HG03060 (cell line): Measurements from ENCODE around the gene DHX34.
"Not testable (repeated sequence)": the region's sequence is repeated elsewhere in the genome, so short reads cannot be mapped to it uniquely, and the experiment has no call there.

ENCODE experiments used
- ATAC-seq: cut with Tn5 transposase; IDR thresholded peaks from one replicate; pipeline ENCODE4 v1.9.1; 2021; ENCODE audit warnings: low read depth, moderate number of reproducible peaks; ENCODE audit not compliant: unreplicated experiment

DHX34 gene

DNA sequence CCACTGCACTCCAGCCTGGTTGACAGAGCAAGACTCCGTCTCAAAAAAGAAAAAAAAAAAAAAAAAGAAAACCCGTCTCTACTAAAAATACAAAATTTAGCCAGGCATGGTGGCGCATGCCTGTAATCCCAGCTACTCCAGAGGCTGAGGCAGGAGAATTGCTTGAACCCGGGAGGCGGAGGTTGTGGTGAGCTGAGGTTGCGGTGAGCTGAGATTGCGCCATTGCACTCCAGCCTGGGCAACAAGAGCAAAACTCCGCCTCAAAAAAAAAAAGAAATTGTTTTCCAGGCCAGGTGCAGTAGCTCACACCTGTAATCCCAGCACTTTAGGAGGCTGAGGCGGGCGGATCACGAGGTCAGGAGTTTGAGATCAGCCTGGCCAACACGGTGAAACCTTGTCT is 37.5 kb downstream of the DHX34 start:
- not testable (repeated sequence) for ATAC-seq

DNA sequence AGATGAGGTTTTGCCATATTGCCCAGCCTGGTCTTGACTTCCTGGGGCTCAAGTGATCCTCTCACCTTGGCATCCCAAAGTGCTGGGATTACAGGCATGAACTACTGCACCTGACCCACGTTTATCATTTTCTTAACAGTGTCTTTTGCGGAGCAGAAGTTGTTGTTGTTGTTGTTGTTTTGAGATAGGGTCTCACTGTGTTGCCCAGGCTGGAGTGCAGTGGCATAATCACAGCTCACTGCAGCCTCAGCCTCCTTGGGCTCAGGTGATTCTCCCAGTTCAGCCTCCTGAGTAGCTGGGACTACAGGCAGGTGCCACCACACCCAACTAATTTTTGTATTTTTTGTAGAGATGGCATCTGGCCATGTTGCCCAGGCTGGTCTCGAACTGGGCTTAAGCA is 38.5 kb downstream of the DHX34 start:
- not testable (repeated sequence) for ATAC-seq

DNA sequence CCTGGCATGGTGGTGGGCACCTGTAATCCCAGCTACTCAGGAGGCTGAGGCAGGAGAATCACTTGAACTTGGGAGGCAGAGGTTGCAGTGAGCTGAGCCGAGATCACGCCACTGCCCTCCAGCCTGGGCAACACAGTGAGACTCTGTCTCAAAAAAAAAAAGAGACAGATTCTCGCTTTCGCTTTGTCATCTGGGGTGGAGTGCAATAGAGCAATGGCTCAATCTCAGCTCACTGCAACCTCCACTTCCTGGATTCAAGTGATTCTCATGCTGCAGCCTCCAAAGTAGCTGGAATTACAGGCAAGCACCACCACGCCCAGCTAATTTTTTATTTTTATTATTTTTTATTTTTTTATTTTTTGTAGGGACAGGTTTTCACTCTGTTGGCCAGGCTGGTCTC is 39.6 kb downstream of the DHX34 start:
- not testable (repeated sequence) for ATAC-seq

DNA sequence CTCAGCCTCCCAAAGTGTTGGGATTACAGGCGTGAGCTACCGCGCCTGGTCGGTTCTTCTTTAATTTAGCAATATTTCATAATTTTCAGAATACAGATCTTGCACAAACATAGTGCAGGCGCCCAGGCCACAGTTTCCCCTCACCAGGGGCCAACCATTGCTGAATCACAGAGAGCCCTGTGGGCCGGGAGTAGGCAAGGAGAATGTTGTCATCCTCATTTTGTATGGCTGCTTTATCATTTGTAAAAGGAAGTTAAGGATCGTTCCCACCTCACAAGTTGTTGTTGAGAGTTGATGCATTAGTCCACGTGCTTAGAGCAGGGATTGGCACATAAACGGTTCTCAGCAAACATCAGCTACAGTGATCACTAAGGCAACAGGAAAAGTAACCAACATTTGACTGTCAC is 40.0 kb downstream of the DHX34 start:
- ATAC-seq = no peak

DNA sequence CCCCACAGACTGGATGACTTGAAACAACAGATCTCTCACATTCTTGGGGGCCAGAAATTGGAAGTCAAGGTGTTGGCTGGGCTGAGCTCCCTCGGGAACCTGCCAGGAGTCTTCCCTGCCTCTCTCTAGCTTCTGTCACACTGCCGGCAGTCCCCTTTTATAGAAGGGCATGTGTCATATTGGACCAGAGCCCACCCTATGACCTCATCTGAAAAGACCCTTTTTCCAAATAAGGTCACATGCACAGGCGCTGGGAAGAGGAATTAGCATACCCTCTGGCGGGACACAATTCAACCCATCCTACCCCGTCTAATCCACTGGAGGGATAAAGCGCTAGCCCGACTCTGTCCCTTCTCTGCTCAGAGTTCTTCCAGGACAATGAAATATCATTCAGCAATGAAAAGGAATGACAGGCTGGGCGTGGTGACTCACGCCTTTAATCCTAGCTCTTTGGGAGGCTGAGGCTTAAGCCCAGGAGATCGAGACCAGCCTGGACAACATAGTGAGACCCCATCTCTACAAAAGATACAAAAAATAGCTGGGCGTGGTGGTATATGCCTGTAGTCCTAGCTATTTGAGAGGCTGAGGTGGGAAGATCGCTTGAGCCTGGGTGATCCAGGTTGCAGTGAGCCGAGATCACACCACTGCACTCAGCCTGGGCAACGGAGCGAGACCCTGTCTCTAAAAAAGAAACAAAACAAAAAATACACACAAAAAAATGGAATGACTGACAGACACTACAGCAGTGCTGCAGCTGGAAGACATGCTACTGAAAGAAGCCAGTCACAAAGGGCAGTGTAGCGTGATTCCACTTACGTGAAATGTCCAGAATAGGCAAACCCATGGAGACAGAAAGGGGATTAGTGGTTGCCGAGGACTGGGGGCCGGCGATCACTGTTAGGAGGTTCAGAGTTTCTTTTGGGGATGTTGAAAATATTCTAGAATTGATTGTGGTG is 41.7 kb downstream of the DHX34 start:
- no peak for ATAC-seq

DNA sequence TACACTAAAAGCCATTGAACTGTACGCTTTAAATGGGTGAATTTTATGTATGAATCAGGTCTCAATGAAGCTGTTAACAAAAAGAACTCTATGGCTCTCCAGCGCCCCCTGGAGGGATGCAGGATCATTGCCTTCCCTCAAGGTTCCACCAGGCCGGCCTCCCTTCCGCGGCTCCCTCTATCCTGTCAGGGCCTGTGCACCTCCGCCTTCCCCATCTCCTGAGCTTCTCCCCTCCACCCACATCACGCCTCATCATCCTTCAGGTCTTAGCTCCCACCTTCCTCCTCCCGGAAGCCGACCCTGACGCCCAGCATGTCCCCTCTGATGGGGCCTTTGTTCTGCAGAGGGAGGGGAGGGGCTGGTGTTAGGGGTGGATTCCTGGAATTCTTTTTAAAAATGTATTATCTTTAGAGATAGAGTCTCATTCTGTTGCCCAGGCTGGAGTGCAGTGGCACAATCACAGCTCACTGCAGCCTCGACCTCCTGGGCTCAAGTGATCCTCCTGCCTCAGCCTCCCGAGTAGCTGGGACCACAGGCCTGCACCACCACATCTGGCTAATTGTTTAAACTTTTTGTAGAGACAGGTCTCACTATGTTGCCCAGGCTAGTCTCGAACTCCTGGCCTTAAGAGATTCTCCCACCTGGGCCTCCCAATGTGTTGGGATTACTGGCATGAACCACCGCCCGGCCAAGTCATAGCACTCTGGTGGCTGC is 42.6 kb downstream of the DHX34 start:
- no peak for ATAC-seq

DNA sequence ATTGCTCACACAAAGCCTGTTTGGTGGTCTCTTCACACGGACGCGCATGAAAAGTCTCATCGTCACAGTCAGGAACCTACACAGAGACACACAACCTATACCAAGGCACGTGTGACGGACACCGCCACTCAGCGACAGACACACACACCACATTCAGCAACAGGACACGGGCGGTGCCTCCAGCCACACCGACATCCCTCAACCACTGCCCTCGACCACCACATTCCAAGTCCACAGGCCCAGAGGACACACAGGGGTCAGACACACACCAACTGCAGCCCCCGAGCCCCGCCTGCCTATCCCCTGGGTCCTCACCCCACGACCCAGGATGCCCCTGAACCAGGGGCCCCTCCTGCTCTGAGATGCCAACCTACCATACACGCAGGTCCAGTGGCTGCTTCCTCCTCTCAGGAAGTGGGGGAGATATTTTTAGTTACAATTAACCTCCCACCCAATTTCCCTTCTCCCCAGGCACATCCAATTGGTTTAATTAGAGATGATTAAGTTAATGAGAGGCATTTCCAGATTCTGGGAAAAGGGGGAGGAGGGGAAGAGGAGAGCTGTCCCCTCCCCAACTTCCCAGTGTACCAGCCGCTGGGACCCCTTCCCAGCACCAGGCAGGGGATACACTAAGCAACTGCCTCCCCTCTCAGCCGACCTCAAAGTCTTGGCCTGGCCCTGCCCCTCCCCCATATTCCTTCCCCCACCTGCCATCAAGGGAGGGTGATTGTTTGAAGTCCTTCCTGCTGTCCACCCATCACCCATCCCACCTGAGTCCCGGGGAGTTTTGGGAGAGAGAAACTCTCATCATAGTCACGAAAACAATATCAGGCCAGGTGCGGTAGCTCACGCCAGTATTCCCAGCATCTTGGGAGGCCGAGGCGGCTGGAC is 49.8 kb downstream of the DHX34 start:
- ATAC-seq = no peak

DNA sequence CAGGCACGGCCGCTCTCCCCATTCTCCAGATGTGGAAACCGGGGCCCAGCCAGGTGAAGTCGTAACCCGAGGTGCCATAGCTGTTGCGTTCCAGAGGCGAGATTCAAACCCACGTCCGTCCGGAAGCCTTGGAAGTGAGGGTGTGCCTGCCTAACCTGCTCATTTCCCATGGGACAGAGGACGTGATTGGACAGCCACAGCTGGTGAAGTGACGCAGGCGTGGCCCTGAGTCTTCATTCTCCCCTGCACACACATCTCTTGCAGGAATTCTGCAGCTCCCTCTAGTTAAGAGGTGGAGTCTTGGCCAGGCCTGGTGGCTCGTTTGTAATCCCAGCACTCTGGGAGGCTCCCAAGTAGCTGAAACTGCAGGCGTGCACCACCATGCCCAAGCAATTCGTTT is 53.4 kb downstream of the DHX34 start:
- ATAC-seq = no peak

DNA sequence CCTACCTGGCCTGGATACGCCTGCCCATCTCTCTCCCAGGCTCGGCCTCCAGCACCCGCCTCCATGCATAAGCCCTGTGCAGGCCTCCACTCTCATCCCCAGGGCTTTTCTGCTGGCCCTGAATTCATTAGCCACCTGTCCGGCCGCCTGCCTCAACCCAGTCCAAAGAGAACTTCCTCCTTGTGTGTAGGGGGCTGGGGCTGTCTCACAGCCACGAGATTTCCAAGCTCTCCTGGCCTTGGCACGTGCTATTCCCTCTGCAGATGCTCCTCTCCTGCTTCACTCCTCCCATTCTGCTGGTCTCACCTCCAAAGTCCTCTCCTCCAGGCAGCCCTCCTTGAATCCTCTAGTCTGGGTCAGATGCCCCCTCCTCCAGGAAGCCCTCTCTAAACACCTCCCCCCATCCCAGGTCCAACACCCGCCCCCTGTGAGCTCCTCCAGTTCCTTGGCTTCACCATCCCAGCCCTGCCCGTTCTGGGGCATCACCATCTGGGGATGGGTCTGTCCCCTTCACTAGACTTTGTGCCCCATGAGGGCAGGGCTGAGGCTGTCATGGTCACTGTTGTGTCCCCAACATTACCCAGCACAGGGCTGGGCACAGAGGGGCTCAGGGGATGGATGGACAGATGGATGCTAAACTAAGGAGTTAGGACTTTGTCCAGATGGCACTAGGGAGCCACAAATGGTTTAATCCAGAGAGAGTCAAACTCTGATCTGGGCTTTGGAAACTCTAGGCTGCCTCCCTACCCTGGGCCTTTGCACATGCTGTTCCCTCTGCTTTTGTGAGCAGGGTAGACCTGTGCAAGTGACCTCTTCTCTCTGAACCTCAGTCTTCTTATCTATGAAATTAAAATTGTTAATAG is 55.5 kb downstream of the DHX34 start:
- no peak for ATAC-seq

DNA sequence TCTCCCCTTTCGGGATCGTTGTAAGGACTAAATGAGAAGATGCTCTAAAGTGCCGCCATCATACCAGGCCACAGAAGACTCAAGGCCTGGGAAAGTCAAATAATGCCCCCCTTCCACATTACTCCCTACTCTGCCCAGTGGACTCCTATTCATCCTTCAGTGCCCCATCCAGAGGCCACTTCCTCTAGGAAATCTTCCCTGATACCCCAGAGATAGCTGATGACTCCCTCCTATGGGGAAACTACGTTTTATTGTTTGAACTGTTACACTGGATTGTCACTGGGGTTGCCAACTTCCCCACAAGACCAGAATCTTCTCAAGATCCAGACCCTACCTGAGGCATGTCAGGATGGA is 56.1 kb downstream of the DHX34 start:
- ATAC-seq = no peak

DNA sequence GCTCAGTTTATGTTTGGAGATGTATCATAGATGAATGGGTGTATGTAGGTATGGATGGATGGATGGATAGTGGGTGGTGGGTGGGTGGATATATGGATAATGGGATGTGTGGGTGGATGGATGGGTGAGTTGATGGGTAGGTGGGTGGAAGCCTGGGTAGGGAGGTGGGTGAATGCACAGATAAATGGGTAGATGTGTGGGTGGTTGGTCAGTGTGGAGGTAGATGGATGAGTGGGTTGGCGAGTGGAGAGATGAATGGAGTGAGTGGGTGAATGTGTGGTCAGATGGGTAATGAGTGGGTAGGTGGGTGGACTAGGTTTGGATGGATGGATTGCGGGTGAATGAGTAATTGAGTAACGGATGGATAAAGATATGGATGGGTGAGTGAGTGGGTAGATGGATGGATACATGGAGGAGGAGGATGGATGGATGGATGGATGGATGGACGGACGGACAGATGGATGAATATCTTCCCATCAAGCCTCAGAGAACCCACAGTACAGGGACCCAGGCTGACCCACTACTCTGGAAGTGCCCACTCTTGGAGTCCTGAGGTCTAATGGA is 56.8 kb downstream of the DHX34 start:
- no peak for ATAC-seq

DNA sequence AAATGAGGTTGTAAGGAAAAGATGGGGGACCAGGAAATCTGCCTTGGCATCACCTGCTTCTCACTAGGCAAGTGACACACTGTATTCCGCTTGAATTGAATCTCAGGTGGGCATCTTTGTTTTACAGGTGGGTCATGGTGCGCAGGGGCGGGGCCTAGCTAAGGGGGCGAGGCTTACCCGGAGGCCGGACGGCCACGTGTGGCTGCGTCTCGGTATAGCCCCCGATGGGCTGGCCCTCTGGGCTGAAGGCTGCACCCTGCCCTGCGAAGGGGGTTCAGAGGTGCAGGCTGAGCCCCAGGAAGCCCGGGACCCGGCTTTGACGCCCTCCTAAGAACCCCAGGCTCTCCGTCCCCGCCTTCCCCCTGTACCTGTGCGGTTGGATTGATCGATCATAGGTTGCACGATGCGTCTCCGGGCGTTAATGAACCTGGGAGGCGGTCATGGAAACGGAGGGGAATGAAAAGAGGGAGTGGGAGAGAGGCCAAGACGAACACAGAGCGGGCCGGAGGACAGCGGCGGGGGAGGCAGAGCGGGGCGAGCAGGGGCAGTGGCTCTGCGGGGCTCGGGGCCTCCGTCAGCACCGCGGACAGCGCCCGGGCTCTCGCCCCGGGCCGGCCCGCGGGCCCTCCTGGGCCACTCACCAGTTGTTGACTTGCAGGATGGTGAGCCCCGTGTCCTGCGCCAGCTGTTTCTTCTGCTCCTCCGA is 57.7 kb downstream of the DHX34 start:
- no peak for ATAC-seq

DNA sequence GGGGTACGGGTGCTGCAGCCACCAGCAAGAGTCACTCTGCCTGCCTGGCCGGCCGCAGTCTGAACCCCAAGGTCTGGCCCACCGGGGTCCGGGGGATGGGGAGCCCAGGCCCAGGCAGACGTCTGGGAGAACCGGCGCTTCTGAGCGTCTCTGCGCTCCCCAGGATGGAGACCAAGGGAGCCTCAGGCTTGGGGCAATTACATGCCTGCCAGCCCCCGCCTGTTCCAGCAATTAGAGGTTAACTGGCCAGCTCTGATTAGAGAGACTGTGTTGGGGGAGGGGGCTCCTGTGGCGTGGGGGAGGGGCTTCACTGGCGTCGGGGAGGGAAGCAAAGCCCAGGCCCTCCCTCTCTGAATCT is 58.3 kb downstream of the DHX34 start:
- ATAC-seq = no peak

DNA sequence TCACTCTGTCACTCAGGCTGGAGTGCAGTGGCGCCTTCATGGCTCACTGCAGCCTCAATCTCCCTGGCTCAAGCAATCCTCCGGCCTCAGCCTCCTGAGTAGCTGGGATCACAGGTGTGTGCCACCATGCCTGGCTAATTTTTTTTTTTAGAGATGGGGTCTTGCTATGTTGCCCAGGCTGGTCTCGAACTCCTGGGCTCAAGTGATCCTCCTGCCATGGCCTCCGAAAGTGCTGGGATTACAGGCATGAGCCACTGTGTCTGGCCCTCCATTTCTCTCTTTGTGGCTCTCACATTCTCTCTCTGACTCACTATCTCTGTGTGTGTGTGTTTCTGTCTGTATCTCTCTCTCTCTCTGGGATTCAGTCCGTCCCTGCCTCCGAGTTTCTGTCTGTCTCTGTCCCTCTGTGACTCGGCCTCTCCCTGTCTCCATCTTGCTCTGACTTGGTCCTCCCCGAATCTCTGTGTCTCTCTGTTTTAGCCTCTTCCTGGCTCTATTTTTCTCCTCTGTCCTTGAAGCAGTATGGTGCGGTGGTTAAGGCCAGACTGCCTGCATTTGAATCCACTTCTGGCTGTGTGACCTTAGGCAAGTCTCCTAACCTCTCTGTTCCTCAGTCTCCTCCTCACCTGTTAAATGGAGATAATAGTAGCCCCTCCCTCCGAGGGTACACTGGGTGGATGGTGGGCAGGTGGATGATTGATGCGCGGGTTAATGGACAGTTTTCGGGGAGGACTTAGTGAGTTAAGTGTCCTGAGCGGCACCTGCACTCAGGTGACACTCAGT is 59.2 kb downstream of the DHX34 start:
- no peak for ATAC-seq

DNA sequence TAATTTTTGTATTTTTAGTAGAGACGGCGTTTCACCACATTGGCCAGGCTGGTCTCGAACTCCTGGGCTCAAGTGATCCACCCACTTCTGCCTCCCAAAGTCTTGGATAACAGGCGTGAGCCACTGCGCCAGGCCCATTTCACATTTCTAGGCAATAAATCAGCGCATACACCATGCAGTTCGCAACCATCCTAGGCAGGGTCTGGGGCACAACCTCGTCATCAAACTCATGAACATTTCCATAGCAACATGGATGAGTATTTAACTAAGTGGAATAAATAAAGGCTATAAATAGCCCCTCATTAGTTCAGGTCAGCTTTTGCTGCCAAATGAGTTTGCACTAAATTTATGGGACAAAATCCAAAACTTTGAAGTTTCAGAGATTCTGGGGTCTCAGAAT is 62.0 kb downstream of the DHX34 start:
- no peak for ATAC-seq

DNA sequence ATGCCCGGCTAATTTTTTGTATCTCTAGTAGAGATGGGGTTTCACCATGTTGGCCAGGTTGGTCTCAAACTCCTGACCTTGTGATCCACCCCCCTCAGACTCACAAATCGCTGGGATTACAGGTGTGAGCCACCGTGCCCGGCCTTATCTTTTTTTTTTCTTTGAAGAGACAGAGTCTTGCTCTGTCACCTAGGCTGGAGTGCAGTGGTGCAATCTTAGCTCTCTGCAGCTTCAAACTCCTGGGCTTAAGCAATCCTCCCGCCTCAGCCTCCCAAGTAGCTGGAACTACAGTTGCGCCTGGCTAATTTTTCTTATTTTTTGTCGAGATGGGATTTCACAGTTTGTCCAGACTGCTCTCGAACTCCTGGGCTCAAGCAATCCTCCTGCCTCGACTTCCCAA is 62.6 kb downstream of the DHX34 start:
- ATAC-seq = not testable (repeated sequence)

DNA sequence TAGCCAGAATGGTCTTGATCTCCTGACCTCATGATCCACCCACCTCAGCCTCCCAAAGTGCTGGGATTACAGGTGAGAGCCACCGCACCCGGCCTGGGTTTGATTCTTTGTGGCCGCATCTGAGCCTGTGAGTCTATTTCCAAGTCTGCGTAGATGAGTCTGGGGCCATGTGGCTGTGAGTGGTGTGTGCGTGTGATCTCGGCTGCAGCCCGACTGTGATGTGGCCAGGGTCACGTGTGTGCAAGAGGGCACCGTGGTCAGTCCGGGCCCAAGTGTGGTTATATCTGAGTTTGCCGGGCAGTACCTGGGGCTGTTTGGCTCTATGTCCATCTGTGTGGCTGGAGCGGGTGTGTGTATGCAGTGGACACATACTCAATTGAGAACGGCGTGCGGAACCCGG is 64.8 kb downstream of the DHX34 start:
- no peak for ATAC-seq

DNA sequence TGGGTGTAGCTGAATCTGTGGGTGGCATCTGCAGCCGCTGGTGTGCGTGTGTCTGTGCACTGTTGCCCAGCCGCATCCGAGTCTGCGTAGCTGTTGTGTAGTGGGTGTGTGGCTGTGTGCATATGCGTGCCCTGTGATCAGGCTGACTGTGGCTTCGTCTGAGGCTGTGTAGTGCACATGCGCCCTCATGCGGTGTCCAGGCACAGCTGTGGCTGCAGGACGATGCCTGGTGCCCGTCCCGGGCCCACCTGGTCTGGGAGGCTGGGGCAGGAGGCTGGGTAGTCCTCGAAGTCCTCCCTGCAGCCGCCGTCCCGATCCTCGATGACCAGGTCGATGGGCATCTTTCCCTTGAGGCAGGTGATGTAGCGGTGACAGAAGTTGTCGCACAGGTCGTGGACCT is 65.4 kb downstream of the DHX34 start:
- ATAC-seq = no peak
